PC-9 (cell line): ENCODE data around the gene GPR15LG. TPM values are rescaled to one million over a fixed set of nuclear protein-coding genes. Genes with fewer than 3 reads are reported as not detected.

ENCODE experiments used
- BruUV-seq: library from RNA; stranded (reverse); fragments of 400-500 nt; replicated peaks from 2 replicates; lab custom pipeline; 2021; lab: Mats Ljungman, UMichigan
- CTCF ChIA-PET: fragments of 300-600 bp; sonication (Branson Sonifier 250); formaldehyde crosslinking; loops from one replicate; lab custom pipeline; 2022; ENCODE audit warnings: antibody characterized with exemption; lab: Charles Lee
- POLR2A ChIA-PET: fragments of 300-600 bp; sonication (Branson Sonifier 250); formaldehyde crosslinking; loops from one replicate; lab custom pipeline; 2022; ENCODE audit warnings: antibody characterized with exemption; ENCODE audit not compliant: unreplicated experiment; lab: Charles Lee
- DNase-seq, 2 experiments: peaks; one replicate each; pipeline versions ENCODE4 v3.0.0 to v3.0.0-alpha.2; 2015 to 2022; ENCODE audit warnings: mixed read lengths in 1 of 2
- H2AFZ ChIP-seq: fragments of 200-600 bp; sonication (generic); 2 replicates; pipeline ENCODE4 v1.8.1; 2017; ENCODE audit warnings: antibody characterized with exemption
- H3F3A ChIP-seq: fragments of 200-600 bp; sonication (generic); 2 replicates; pipeline ENCODE4 v1.8.1; 2017; ENCODE audit warnings: antibody characterized with exemption, mild to moderate bottlenecking, low read depth; ENCODE audit not compliant: insufficient read depth
- H3K27ac ChIP-seq: fragments of 200-600 bp; sonication (generic); 2 replicates; pipeline ENCODE4 v1.6.1; 2016; ENCODE audit warnings: mixed run types
- H3K27me3 ChIP-seq: fragments of 200-600 bp; sonication (generic); 2 replicates; pipeline ENCODE4 v1.6.1; 2016; ENCODE audit warnings: low read depth, mixed run types; ENCODE audit not compliant: insufficient read depth
- H3K36me3 ChIP-seq: fragments of 200-600 bp; sonication (generic); 2 replicates; pipeline ENCODE4 v1.6.1; 2016; ENCODE audit warnings: low read depth, mixed run types
- H3K4me1 ChIP-seq: fragments of 200-600 bp; sonication (generic); replicated peaks from 2 replicates; pipeline ENCODE4 v1.6.1; 2016; ENCODE audit warnings: mixed run types; ENCODE audit not compliant: insufficient read depth
- H3K4me2 ChIP-seq: fragments of 200-600 bp; sonication (generic); 2 replicates; pipeline ENCODE4 v1.6.1; 2017; ENCODE audit warnings: mixed run types
- H3K4me3 ChIP-seq: fragments of 200-600 bp; sonication (generic); 2 replicates; pipeline ENCODE4 v1.6.1; 2016; ENCODE audit warnings: mixed run types
- H3K79me2 ChIP-seq: fragments of 200-600 bp; sonication (generic); 2 replicates; pipeline ENCODE4 v1.6.1; 2017; ENCODE audit warnings: low read depth, mixed run types
- H3K9me2 ChIP-seq: fragments of 200-600 bp; sonication (generic); 2 replicates; pipeline ENCODE4 v1.8.1; 2017; ENCODE audit warnings: mild to moderate bottlenecking; ENCODE audit not compliant: insufficient read depth
- H3K9me3 ChIP-seq: fragments of 200-600 bp; sonication (generic); 2 replicates; pipeline ENCODE4 v1.8.1; 2016; ENCODE audit warnings: low read depth; ENCODE audit not compliant: insufficient read depth
- H4K20me1 ChIP-seq: fragments of 200-600 bp; sonication (generic); 2 replicates; pipeline ENCODE4 v1.8.1; 2017; ENCODE audit not compliant: insufficient read depth
- CTCF ChIP-seq: fragments of 200-600 bp; sonication (generic); conservative IDR thresholded peaks from 2 replicates; pipeline ENCODE4 v1.6.1; 2017; ENCODE audit warnings: mixed run types, antibody characterized with exemption, mild to moderate bottlenecking, moderate library complexity
- EZH2 ChIP-seq: fragments of 200-600 bp; sonication (generic); IDR thresholded peaks from 2 replicates; pipeline ENCODE4 v1.8.0; 2017; ENCODE audit warnings: antibody characterized with exemption, low read depth
- intact Hi-C: fragments of 100-400 bp; cut with micrococcal nuclease; formaldehyde crosslinking; loops from one replicate; pipeline ENCODE4 v1.10.0; 2022; ENCODE audit not compliant: unreplicated experiment
- total RNA-seq: library from RNA; stranded (reverse); gene quantifications from 2 replicates; pipeline ENCODE4 v1.2.3, GENCODE V29; 2021

The GPR15LG gene
- total RNA-seq, 1 experiment from 2014 or later, result not detected

GRCh38 chr10:84185526-84186175, 12.1 kb downstream of the GPR15LG start:
- Histone ChIP-seq H3K79me2 (no peaks in the 10 kb centered on the region), H3K9me2 (no peaks in the 10 kb centered on the region), H3K9me3 (no peaks in the 10 kb centered on the region), H2AFZ (no peak overlapping the region), H4K20me1 (no peaks in the 10 kb centered on the region), H3K4me1 (no peaks in the 10 kb centered on the region), H3K36me3 (no peaks in the 10 kb centered on the region), H3K27ac (no peak overlapping the region), H3K4me2 (no peak overlapping the region), H3K4me3 (no peak overlapping the region), H3K27me3 (peaks cover 83% of the 10 kb centered on the region), H3F3A (no peaks in the 10 kb centered on the region)
- TF ChIP-seq CTCF (no peak), EZH2 (no peak)
- ChIA-PET POLR2A (no interaction called here), CTCF (no interaction called here)
- no peak for DNase-seq
- intact Hi-C loops, result no loop called here
- BruUV-seq, result no TSS peak

- H3K36me3 ChIP-seq, result no peaks in the 10 kb centered on the region
- no peaks in the 10 kb centered on the region for H3K9me3 ChIP-seq
- no peak overlapping the region for H2AFZ ChIP-seq
- DNase-seq, result no peak
- ChIA-PET POLR2A (no interaction called here), CTCF (no interaction called here)
- H3F3A ChIP-seq, result no peaks in the 10 kb centered on the region
- TF ChIP-seq CTCF (no peak), EZH2 (no peak)
- peaks cover 95% of the 10 kb centered on the region for H3K27me3 ChIP-seq
- H3K9me2 ChIP-seq, result no peaks in the 10 kb centered on the region
- intact Hi-C loops, result no loop called here
- no peak overlapping the region for H3K4me2 ChIP-seq
- no TSS peak for BruUV-seq
- H3K4me1 ChIP-seq, result no peaks in the 10 kb centered on the region
- H3K79me2 ChIP-seq, result no peaks in the 10 kb centered on the region
- no peak overlapping the region for H3K4me3 ChIP-seq
- no peak overlapping the region for H3K27ac ChIP-seq
- 0 out of 2 replicates have a peak, but pooled peaks cover 3% of the 10 kb centered on the region for H4K20me1 ChIP-seq
These were observed 15.2 kb downstream of the GPR15LG start for GRCh38 chr10:84188815-84189214.

- Histone ChIP-seq H2AFZ (no peak overlapping the region), H3K9me2 (no peaks in the 10 kb centered on the region), H3F3A (no peaks in the 10 kb centered on the region), H3K27me3 (peaks cover 92% of the 10 kb centered on the region), H3K79me2 (no peaks in the 10 kb centered on the region), H3K4me3 (no peak overlapping the region), H3K9me3 (no peaks in the 10 kb centered on the region), H3K4me1 (no peaks in the 10 kb centered on the region), H3K36me3 (no peaks in the 10 kb centered on the region), H4K20me1 (0 out of 2 replicates have a peak, but pooled peaks cover 3% of the 10 kb centered on the region), H3K4me2 (no peak overlapping the region), H3K27ac (no peak overlapping the region)
- TF ChIP-seq CTCF, result no peak
- no peak for TF ChIP-seq EZH2
- DNase-seq, result no peak
- no TSS peak for BruUV-seq
- intact Hi-C loops, result no loop called here
- POLR2A ChIA-PET, result no interaction called here
- CTCF ChIA-PET, result no interaction called here
These were observed 17.0 kb downstream of the GPR15LG start for GRCh38 chr10:84190621-84191020.
